MM.1S (cell line): Measurements from ENCODE around the gene CARMIL1.

Experiments
- CTCF ChIP-seq: fragments of 300-600 bp; sonication (generic); IDR thresholded peaks from 2 replicates; pipeline ENCODE4 v1.5.1; 2016; ENCODE audit warnings: antibody characterized with exemption, low read length, mixed read lengths
- EZH2 ChIP-seq: fragments of 300-600 bp; sonication (generic); optimal IDR thresholded peaks from 2 replicates; pipeline ENCODE3; 2017; ENCODE audit warnings: low read depth, mild to moderate bottlenecking, antibody characterized with exemption, low read length, mixed read lengths
- EZH2phosphoT487 ChIP-seq: fragments of 300-600 bp; sonication (generic); IDR thresholded peaks from 2 replicates; pipeline ENCODE4 v1.6.1; 2018; ENCODE audit warnings: antibody characterized with exemption, low read length

DNA sequence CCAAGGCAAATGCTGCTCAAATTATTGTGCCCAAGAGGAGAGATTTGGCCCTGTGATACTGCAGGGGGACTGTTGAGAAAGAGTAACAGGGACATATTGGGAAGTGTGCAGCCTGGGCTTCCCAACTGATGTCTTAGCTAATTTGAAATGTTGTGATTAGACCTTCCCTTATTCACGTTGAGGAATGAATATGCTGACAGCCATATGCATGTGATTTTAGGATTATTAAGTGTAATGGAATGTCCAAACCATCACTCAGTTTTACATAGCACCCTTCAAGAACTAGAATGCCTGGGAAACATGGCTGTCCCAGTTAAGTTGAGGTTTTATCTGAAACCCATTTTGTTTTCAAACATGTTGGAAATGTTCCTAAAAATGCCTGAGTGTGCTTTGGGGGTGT lies 81.4 kb downstream of the CARMIL1 start:
- TF ChIP-seq CTCF (no peak), EZH2 (no peak), EZH2phosphoT487 (no peak)
